ENCODE measurements around the gene NQO2.

DNA sequence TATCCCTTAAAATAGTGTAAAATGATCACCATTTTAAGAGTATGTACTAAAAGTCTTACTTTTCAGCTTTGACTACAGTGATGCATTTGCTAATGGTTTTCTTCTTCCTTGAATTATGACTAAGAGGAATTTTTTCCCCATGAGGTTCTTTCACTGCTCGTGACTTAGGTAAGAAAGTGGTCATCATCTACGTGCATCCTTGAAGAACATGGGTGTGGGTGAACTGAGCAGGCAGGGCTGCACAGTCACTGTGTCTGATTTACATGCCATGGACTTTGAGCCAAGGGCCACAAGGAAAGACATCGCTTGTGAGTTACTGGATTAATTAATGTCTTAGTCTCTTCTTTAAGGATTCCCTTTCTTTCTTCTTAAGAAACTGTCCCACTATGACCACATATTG, 33.3 kb downstream of the NQO2 start:
- TF ChIP-seq POLR2A (IDR thresholded peaks at IDR 0.05) (no peak), CTCF (IDR thresholded peaks at IDR 0.05) (no peak), POLR2AphosphoS5 (IDR thresholded peaks at IDR 0.05) (no peak), EP300 (IDR thresholded peaks at IDR 0.05) (no peak)
